Measurements from ENCODE around the gene TMEM131L.
"Not testable (repeated sequence)": the region's sequence is repeated elsewhere in the genome, so short reads cannot be mapped to it uniquely, and the experiment has no call there.

Gene TMEM131L

GRCh38 chr4:153447175-153447905 is 18.8 kb upstream of the TMEM131L start:
- no peak overlapping the region for H3K4me3 ChIP-seq (ENCODE audit: low read depth, low read length)
- DNase-seq (ENCODE audit: low read depth, low spot score): no peak
- ChIA-PET CTCF (interaction anchor here (0.7 to 1.6 kb wide), 5 partner anchors 9 to 305 kb away, joined by 3 to 5 read pairs (median 3); partner anchors contain the start of gene TMEM131L), POLR2A (no interaction called here)
- TF ChIP-seq CTCF (IDR thresholded peaks at IDR 0.05; ENCODE audit: insufficient read depth, low read length, missing control alignments): no peak

GRCh38 chr4:153448003-153448731 is 18.0 kb upstream of the TMEM131L start:
- no peak for TF ChIP-seq CTCF (IDR thresholded peaks at IDR 0.05; ENCODE audit: insufficient read depth, low read length, missing control alignments)
- H3K4me3 ChIP-seq (ENCODE audit: low read depth, low read length): no peak overlapping the region
- ChIA-PET POLR2A (interaction anchor here (1.0 kb wide), 1 partner anchor 29 kb away, joined by 3 read pairs; no protein-coding TSS in a partner anchor), CTCF (interaction anchor here (0.7 to 1.6 kb wide), 5 partner anchors 10 to 305 kb away, joined by 3 to 5 read pairs (median 3); partner anchors contain the start of gene TMEM131L)
- DNase-seq (ENCODE audit: low read depth, low spot score): no peak

GRCh38 chr4:153449338-153449737 is 16.8 kb upstream of the TMEM131L start:
- CTCF ChIA-PET: interaction anchor here (1.3 kb wide), 1 partner anchor 16 kb away, joined by 3 read pairs; no protein-coding TSS in a partner anchor
- DNase-seq (ENCODE audit: low read depth, low spot score): no peak

GRCh38 chr4:153450544-153450917 is 15.6 kb upstream of the TMEM131L start:
- ChIA-PET POLR2A (interaction anchor here (0.6 kb wide), 1 partner anchor 29 kb away, joined by 3 read pairs; no protein-coding TSS in a partner anchor), CTCF (no interaction called here)

More at GRCh38 chr4:153449338-153449737, 16.8 kb upstream of the TMEM131L start:
- no peak for TF ChIP-seq CTCF (IDR thresholded peaks at IDR 0.05; ENCODE audit: insufficient read depth, low read length, missing control alignments)
- H3K4me3 ChIP-seq (ENCODE audit: low read depth, low read length): no peak overlapping the region
- POLR2A ChIA-PET: no interaction called here

GRCh38 chr4:153451145-153451544 is 15.0 kb upstream of the TMEM131L start:
- DNase-seq (ENCODE audit: low read depth, low spot score); CTCF ChIA-PET; H3K4me3 ChIP-seq (ENCODE audit: low read depth, low read length): not testable (repeated sequence)
- POLR2A ChIA-PET: interaction anchor here (0.6 kb wide), 1 partner anchor 29 kb away, joined by 3 read pairs; no protein-coding TSS in a partner anchor

More at GRCh38 chr4:153450544-153450917, 15.6 kb upstream of the TMEM131L start:
- TF ChIP-seq CTCF (IDR thresholded peaks at IDR 0.05; ENCODE audit: insufficient read depth, low read length, missing control alignments): no peak
- H3K4me3 ChIP-seq (ENCODE audit: low read depth, low read length): no peak overlapping the region
- no peak for DNase-seq (ENCODE audit: low read depth, low spot score)

- no peak overlapping the region for H3K4me3 ChIP-seq (ENCODE audit: low read depth, low read length)
- POLR2A ChIA-PET: no interaction called here
- no peak for DNase-seq (ENCODE audit: low read depth, low spot score)
- TF ChIP-seq CTCF (IDR thresholded peaks at IDR 0.05; ENCODE audit: insufficient read depth, low read length, missing control alignments): no peak
- CTCF ChIA-PET: no interaction called here
Observed at GRCh38 chr4:153451911-153452657, 14.1 kb upstream of the TMEM131L start.

All from AG04449 (cell line).